ENCODE data around the gene EXOC8.

DNA sequence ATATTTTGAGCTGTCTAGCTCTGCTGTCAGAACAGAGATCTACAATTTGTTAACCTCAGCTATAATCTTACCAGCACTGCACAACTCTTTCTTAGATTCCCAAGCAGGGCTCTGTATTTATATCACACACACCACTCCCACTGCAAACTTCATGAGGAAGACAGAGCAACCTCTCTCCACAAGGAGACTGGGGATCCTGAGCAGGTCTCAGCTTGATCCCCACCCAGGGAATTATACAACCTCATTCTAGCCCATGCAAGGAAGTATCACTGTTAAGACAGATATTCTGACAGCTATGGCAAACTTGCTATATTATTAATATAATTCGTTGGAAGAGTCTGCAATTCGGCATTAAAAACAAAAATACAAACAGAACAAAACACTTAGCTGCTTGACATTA, 44.1 kb upstream of the EXOC8 start:
- TF ChIP-seq, protein P1, sequence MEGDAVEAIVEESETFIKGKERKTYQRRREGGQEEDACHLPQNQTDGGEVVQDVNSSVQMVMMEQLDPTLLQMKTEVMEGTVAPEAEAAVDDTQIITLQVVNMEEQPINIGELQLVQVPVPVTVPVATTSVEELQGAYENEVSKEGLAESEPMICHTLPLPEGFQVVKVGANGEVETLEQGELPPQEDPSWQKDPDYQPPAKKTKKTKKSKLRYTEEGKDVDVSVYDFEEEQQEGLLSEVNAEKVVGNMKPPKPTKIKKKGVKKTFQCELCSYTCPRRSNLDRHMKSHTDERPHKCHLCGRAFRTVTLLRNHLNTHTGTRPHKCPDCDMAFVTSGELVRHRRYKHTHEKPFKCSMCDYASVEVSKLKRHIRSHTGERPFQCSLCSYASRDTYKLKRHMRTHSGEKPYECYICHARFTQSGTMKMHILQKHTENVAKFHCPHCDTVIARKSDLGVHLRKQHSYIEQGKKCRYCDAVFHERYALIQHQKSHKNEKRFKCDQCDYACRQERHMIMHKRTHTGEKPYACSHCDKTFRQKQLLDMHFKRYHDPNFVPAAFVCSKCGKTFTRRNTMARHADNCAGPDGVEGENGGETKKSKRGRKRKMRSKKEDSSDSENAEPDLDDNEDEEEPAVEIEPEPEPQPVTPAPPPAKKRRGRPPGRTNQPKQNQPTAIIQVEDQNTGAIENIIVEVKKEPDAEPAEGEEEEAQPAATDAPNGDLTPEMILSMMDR (conservative IDR thresholded peaks at IDR 0.05; ENCODE audit: low read length) = no peak
- TF ChIP-seq EZH2phosphoT487 (IDR thresholded peaks at IDR 0.05; ENCODE audit: borderline replicate concordance, low read depth, low read length) = no peak
